Measurements from ENCODE around the gene ANKRD65. TPM values are rescaled to one million over a fixed set of nuclear protein-coding genes. Genes with fewer than 3 reads are reported as not detected.
"Not testable (repeated sequence)": the region's sequence is repeated elsewhere in the genome, so short reads cannot be mapped to it uniquely, and the experiment has no call there.

ANKRD65 gene
- total and polyA plus RNA-seq, 2 donors (not counting 3 experiments of a cell fraction or from before 2014, with no cell fraction given), result 0.15 to 0.38 TPM

DNA sequence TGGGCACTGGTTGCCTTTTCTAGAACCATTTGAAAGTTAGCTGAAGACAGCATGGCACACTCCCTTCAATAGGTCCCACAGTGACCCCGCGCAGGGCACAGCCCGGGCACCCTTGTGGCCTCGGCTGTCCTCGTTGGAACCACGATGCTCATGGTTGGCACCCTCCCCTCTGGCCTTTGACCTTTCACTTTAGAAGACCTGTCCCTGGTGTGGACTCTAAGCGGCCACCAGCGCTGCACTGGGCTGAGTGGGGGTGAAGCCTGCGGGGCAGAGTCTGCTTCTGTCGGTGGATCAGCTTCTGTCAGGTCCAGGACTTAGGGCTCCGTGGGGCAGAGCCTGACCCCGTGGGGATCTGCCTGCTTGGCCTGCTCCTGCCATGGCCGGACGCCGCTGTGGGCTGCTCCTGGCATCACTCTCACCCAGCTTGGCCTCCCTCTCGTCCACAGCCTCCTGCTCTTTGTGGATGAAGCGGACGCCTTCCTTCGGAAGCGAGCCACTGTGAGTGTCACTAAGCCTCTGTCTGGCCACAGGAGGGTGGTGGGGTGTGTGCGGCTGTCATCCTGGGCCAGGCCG is 35.7 kb upstream of the ANKRD65 start:
- FAIRE-seq; H3K9me3 ChIP-seq (replicated peaks; ENCODE audit: control insufficient read depth, insufficient read depth, low read length); CTCF ChIA-PET; H3K9me1 ChIP-seq (replicated peaks; ENCODE audit: control insufficient read depth, extremely low read depth, insufficient read depth, low read length); H3K9ac ChIP-seq (replicated peaks; ENCODE audit: extremely low read depth, insufficient read depth, low read length); DNase-seq (ENCODE audit: low read depth, low spot score); H3K27me3 ChIP-seq (ENCODE audit: control insufficient read depth in 2 of 2, insufficient read depth in 2 of 2, low read length in 2 of 2); H3K27ac ChIP-seq (ENCODE audit: insufficient read depth, low read depth, low read length); H3K79me2 ChIP-seq (ENCODE audit: control insufficient read depth, insufficient read depth, low read length); H3K36me3 ChIP-seq (ENCODE audit: control insufficient read depth in 2 of 2, extremely low read depth in 1 of 2, insufficient read depth in 2 of 2, low read length in 2 of 2); H3K4me3 ChIP-seq (replicated peaks in 1 of 3; ENCODE audit: insufficient read depth in 1 of 3, low read depth in 1 of 3, low read length in 3 of 3); H4K20me1 ChIP-seq (replicated peaks; ENCODE audit: control insufficient read depth, extremely low read depth, insufficient read depth, low read length); dilution Hi-C loops (cut with MboI; ENCODE audit: extremely low pct_ligation_motif_present, low sequenced_read_pairs); H3K4me2 ChIP-seq (ENCODE audit: insufficient read depth, low read length); POLR2A ChIA-PET; H2AFZ ChIP-seq (ENCODE audit: low read depth, low read length); BruUV-seq (replicated peaks); intact Hi-C loops (cut with micrococcal nuclease); H3K4me1 ChIP-seq (ENCODE audit: control insufficient read depth, extremely low read depth, insufficient read depth, low read length): not testable (repeated sequence)

DNA sequence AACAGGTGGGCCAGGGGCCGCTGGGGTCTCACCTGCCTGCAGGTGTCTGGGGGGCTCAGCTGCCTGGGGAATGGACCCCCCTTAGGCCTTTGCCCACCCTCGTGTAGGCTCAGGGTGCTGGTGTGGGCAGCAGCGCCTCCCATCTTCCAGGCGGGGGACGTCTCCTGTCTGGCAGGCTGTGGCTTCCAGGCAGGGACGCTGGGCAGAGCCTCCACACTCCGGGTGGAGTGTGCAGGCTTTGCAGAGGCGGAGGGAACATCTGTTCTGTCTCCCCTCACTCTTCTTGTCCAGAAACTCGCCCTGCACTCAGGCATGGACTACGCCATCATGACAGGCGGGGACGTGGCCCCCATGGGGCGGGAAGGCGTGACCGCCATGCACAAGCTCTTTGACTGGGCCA is 34.9 kb upstream of the ANKRD65 start:
- BruUV-seq (replicated peaks); POLR2A ChIA-PET; FAIRE-seq: not testable (repeated sequence)

More for the DNA sequence above, 34.9 kb upstream of the ANKRD65 start:
- H4K20me1 ChIP-seq (replicated peaks; ENCODE audit: control insufficient read depth, extremely low read depth, insufficient read depth, low read length); DNase-seq (ENCODE audit: low read depth, low spot score); H3K36me3 ChIP-seq (ENCODE audit: control insufficient read depth in 2 of 2, extremely low read depth in 1 of 2, insufficient read depth in 2 of 2, low read length in 2 of 2); CTCF ChIA-PET; dilution Hi-C loops (cut with MboI; ENCODE audit: extremely low pct_ligation_motif_present, low sequenced_read_pairs); H3K4me3 ChIP-seq (replicated peaks in 1 of 3; ENCODE audit: insufficient read depth in 1 of 3, low read depth in 1 of 3, low read length in 3 of 3); H3K79me2 ChIP-seq (ENCODE audit: control insufficient read depth, insufficient read depth, low read length); H3K4me2 ChIP-seq (ENCODE audit: insufficient read depth, low read length); intact Hi-C loops (cut with micrococcal nuclease); H3K9me1 ChIP-seq (replicated peaks; ENCODE audit: control insufficient read depth, extremely low read depth, insufficient read depth, low read length); H3K9ac ChIP-seq (replicated peaks; ENCODE audit: extremely low read depth, insufficient read depth, low read length); H3K4me1 ChIP-seq (ENCODE audit: control insufficient read depth, extremely low read depth, insufficient read depth, low read length); H3K27ac ChIP-seq (ENCODE audit: insufficient read depth, low read depth, low read length); H3K9me3 ChIP-seq (replicated peaks; ENCODE audit: control insufficient read depth, insufficient read depth, low read length); H2AFZ ChIP-seq (ENCODE audit: low read depth, low read length); H3K27me3 ChIP-seq (ENCODE audit: control insufficient read depth in 2 of 2, insufficient read depth in 2 of 2, low read length in 2 of 2): not testable (repeated sequence)
